Mesendoderm (in vitro differentiated cells): Measurements from ENCODE around the gene GK.
"Not testable (repeated sequence)": the region's sequence is repeated elsewhere in the genome, so short reads cannot be mapped to it uniquely, and the experiment has no call there.

Source experiments
- DNase-seq: peaks from one replicate; pipeline ENCODE4 v3.0.0; 2013
- H2AK5ac ChIP-seq: 2 replicates; pipeline ENCODE4 v1.6.1; 2013; ENCODE audit warnings: low read length, inconsistent platforms
- H2BK120ac ChIP-seq: 2 replicates; pipeline ENCODE4 v1.6.1; 2013; ENCODE audit warnings: low read depth, mild to moderate bottlenecking, low read length, moderate library complexity, mixed read lengths
- H2BK15ac ChIP-seq: replicated peaks from 2 replicates; pipeline ENCODE4 v1.6.1; 2013; ENCODE audit warnings: low read depth, mild to moderate bottlenecking, moderate library complexity
- H2BK5ac ChIP-seq: 2 replicates; pipeline ENCODE4 v1.6.1; 2013; ENCODE audit warnings: low read length, inconsistent platforms
- H3K18ac ChIP-seq: 2 replicates; pipeline ENCODE4 v1.6.1; 2013; ENCODE audit warnings: mild to moderate bottlenecking, low read length, mixed read lengths
- H3K23ac ChIP-seq: one replicate; pipeline ENCODE4 v1.6.1; 2013; ENCODE audit warnings: low read length
- H3K27ac ChIP-seq: 2 replicates; pipeline ENCODE4 v1.5.1; 2013; ENCODE audit warnings: low read depth, mild to moderate bottlenecking, inconsistent platforms, low read length, moderate library complexity
- H3K27me3 ChIP-seq: 2 replicates; pipeline ENCODE4 v1.6.1; 2013; ENCODE audit warnings: low read length, control low read depth, mild to moderate bottlenecking, inconsistent platforms; ENCODE audit not compliant: insufficient read depth, poor library complexity
- H3K36me3 ChIP-seq: 2 replicates; pipeline ENCODE4 v1.6.1; 2013; ENCODE audit warnings: low read length, inconsistent platforms; ENCODE audit not compliant: control insufficient read depth, insufficient read depth
- H3K4ac ChIP-seq: one replicate; pipeline ENCODE4 v1.6.1; 2013; ENCODE audit warnings: low read depth, mild to moderate bottlenecking, low read length, moderate library complexity
- H3K4me1 ChIP-seq: 2 replicates; pipeline ENCODE4 v1.6.1; 2013; ENCODE audit warnings: low read depth, low read length, inconsistent platforms; ENCODE audit not compliant: control insufficient read depth
- H3K4me2 ChIP-seq: 2 replicates; pipeline ENCODE4 v1.6.1; 2013; ENCODE audit warnings: low read length
- H3K4me3 ChIP-seq: 2 replicates; pipeline ENCODE4 v1.5.1; 2013; ENCODE audit warnings: mild to moderate bottlenecking, low read length
- H3K56ac ChIP-seq: one replicate; pipeline ENCODE4 v1.6.1; 2013; ENCODE audit warnings: low read length
- H3K79me1 ChIP-seq: 2 replicates; pipeline ENCODE4 v1.6.1; 2013; ENCODE audit warnings: low read length, inconsistent platforms
- H3K79me2 ChIP-seq: 2 replicates; pipeline ENCODE4 v1.6.1; 2013; ENCODE audit warnings: mild to moderate bottlenecking, low read length; ENCODE audit not compliant: control insufficient read depth, insufficient read depth
- H3K9ac ChIP-seq: 2 replicates; pipeline ENCODE4 v1.6.1; 2013; ENCODE audit warnings: low read length, inconsistent platforms
- H4K5ac ChIP-seq: one replicate; pipeline ENCODE4 v1.6.1; 2013; ENCODE audit warnings: low read length
- H4K8ac ChIP-seq: one replicate; pipeline ENCODE4 v1.6.1; 2013; ENCODE audit warnings: low read depth, mild to moderate bottlenecking, control low read depth, low read length, moderate library complexity
- WGBS: extraction: QIAGEN DNeasy Blood & Tissue Kit; methylation state at CpG from one replicate; pipeline ENCODE4 v1.1.7; 2013; ENCODE audit warnings: low lambda C conversion rate, missing lambda C conversion rate; ENCODE audit not compliant: insufficient coverage; ENCODE audit errors: extremely low coverage; 5-methylcytosine and 5-hydroxymethylcytosine counted together

Gene GK

GRCh38 chrX:30627818-30628652 is 25.2 kb upstream of the GK start:
- Histone ChIP-seq H3K4me1 (no peaks in the 10 kb centered on the region), H3K27ac (no peak overlapping the region), H3K9ac (no peak overlapping the region), H3K23ac (no peak overlapping the region), H4K5ac (no peak overlapping the region), H3K56ac (no peak overlapping the region), H2BK120ac (no peak overlapping the region), H3K79me2 (no peaks in the 10 kb centered on the region), H2BK5ac (no peak overlapping the region), H3K27me3 (no peaks in the 10 kb centered on the region), H3K18ac (no peak overlapping the region), H2BK15ac (no peak overlapping the region), H3K4ac (no peak overlapping the region), H3K79me1 (no peaks in the 10 kb centered on the region), H2AK5ac (no peak overlapping the region), H3K4me2 (no peak overlapping the region), H3K4me3 (no peak overlapping the region), H4K8ac (no peak overlapping the region), H3K36me3 (no peaks in the 10 kb centered on the region)
- no peak for DNase-seq
- WGBS: no CpG with 5 or more reads among the region's 8 CpGs

GRCh38 chrX:30634070-30634469 is 19.2 kb upstream of the GK start:
- not testable (repeated sequence) for DNase-seq, H4K8ac ChIP-seq
- no CpG with 5 or more reads among the region's 6 CpGs for WGBS

GRCh38 chrX:30635630-30636029 is 17.6 kb upstream of the GK start:
- no peak overlapping the region for H3K4me3 ChIP-seq
- no CpG with 5 or more reads among the region's 4 CpGs for WGBS
- H3K4me2 ChIP-seq: no peak overlapping the region
- no peak overlapping the region for H3K9ac ChIP-seq
- H4K8ac ChIP-seq: no peak overlapping the region
- no peaks in the 10 kb centered on the region for H3K27me3 ChIP-seq
- no peak overlapping the region for H3K4ac ChIP-seq
- H3K4me1 ChIP-seq: no peaks in the 10 kb centered on the region
- H2BK5ac ChIP-seq: no peak overlapping the region
- no peak overlapping the region for H3K18ac ChIP-seq
- no peak for DNase-seq
- H3K23ac ChIP-seq: no peak overlapping the region
- H3K79me1 ChIP-seq: no peaks in the 10 kb centered on the region
- H2AK5ac ChIP-seq: no peak overlapping the region
- H3K27ac ChIP-seq: no peak overlapping the region
- no peaks in the 10 kb centered on the region for H3K36me3 ChIP-seq
- no peak overlapping the region for H3K56ac ChIP-seq
- no peak overlapping the region for H2BK120ac ChIP-seq
- H2BK15ac ChIP-seq: no peak overlapping the region
- no peak overlapping the region for H4K5ac ChIP-seq
- no peaks in the 10 kb centered on the region for H3K79me2 ChIP-seq

More at GRCh38 chrX:30634070-30634469, 19.2 kb upstream of the GK start:
- H4K5ac ChIP-seq, H3K18ac ChIP-seq, H2BK15ac ChIP-seq, H2AK5ac ChIP-seq, H3K27ac ChIP-seq, H3K27me3 ChIP-seq, H3K79me1 ChIP-seq, H2BK5ac ChIP-seq, H3K4me1 ChIP-seq, H3K4ac ChIP-seq, H3K23ac ChIP-seq, H3K9ac ChIP-seq, H3K4me3 ChIP-seq, H3K4me2 ChIP-seq, H3K56ac ChIP-seq, H2BK120ac ChIP-seq, H3K36me3 ChIP-seq, H3K79me2 ChIP-seq: not testable (repeated sequence)

GRCh38 chrX:30637874-30638815 is 15.1 kb upstream of the GK start:
- no peak overlapping the region for H2BK5ac ChIP-seq
- no peaks in the 10 kb centered on the region for H3K36me3 ChIP-seq
- H3K56ac ChIP-seq: no peak overlapping the region
- H2BK120ac ChIP-seq: no peak overlapping the region
- no peak overlapping the region for H3K4me2 ChIP-seq
- H3K79me2 ChIP-seq: no peaks in the 10 kb centered on the region
- H3K27ac ChIP-seq: no peak overlapping the region
- DNase-seq: no peak
- no peaks in the 10 kb centered on the region for H3K79me1 ChIP-seq
- no peak overlapping the region for H4K5ac ChIP-seq
- no peak overlapping the region for H3K4me3 ChIP-seq
- H2AK5ac ChIP-seq: no peak overlapping the region
- no peaks in the 10 kb centered on the region for H3K4me1 ChIP-seq
- WGBS: no CpG with 5 or more reads among the region's 8 CpGs
- H3K4ac ChIP-seq: no peak overlapping the region
- H2BK15ac ChIP-seq: no peak overlapping the region
- no peak overlapping the region for H3K18ac ChIP-seq
- H3K23ac ChIP-seq: no peak overlapping the region
- H3K9ac ChIP-seq: no peak overlapping the region
- H3K27me3 ChIP-seq: no peaks in the 10 kb centered on the region
- H4K8ac ChIP-seq: no peak overlapping the region

- not testable (repeated sequence) for H3K79me1 ChIP-seq, H3K79me2 ChIP-seq, H2BK15ac ChIP-seq, H3K9ac ChIP-seq, H4K8ac ChIP-seq, H3K4ac ChIP-seq, H3K4me2 ChIP-seq, DNase-seq, H3K18ac ChIP-seq, H2AK5ac ChIP-seq, H3K4me3 ChIP-seq, H3K56ac ChIP-seq, H3K23ac ChIP-seq, H2BK5ac ChIP-seq, H3K36me3 ChIP-seq, H2BK120ac ChIP-seq, H4K5ac ChIP-seq, H3K27me3 ChIP-seq, H3K27ac ChIP-seq, H3K4me1 ChIP-seq
- WGBS: no CpG with 5 or more reads among the region's 5 CpGs
Measured at GRCh38 chrX:30639702-30640101, 13.5 kb upstream of the GK start.
